Suprapubic skin (tissue), 4 donors: Measurements from ENCODE around the gene TEDC1.
A peak's percentile ranks its signal among the peaks of the same experiment; 100 is the strongest.

Experiments used
- CTCF ChIP-seq, 2 donors: fragments of 200-600 bp in 1 of 2; fragments of 450-650 bp in 1 of 2; sonication (generic) in 1 of 2; IDR thresholded peaks; one replicate each; pipeline ENCODE4 v1.5.1; 2016 to 2019; ENCODE audit warnings: antibody characterized with exemption in 2 of 2, mild to moderate bottlenecking in 1 of 2, moderate library complexity in 1 of 2
- EP300 ChIP-seq: sonication (generic); formaldehyde crosslinking; IDR thresholded peaks from one replicate; pipeline ENCODE4 v1.6.1; 2017; ENCODE audit warnings: antibody characterized with exemption
- POLR2A ChIP-seq, 2 donors: fragments of 450-650 bp; IDR thresholded peaks; one replicate each; pipeline ENCODE4 v1.6.1; 2017; ENCODE audit warnings: antibody characterized with exemption in 2 of 2, mild to moderate bottlenecking in 2 of 2, moderate library complexity in 2 of 2
- POLR2AphosphoS5 ChIP-seq, 3 donors: sonication (generic); formaldehyde crosslinking; IDR thresholded peaks; one replicate each; pipeline ENCODE4 v1.6.1; 2017; ENCODE audit warnings: antibody characterized with exemption in 3 of 3

- TF ChIP-seq POLR2A (IDR thresholded peaks at IDR 0.05) (no peak), EP300 (no peak), CTCF (IDR thresholded peaks at IDR 0.05) (peak; percentile 58 to 97), POLR2AphosphoS5 (IDR thresholded peaks at IDR 0.05) (peak in 1 of 3 donors; percentile 53)
These were observed 37.0 kb downstream of the TEDC1 start for GRCh38 chr14:105527826-105528585.
